ENCODE measurements around the gene GGT6.

GGT6 gene

DNA sequence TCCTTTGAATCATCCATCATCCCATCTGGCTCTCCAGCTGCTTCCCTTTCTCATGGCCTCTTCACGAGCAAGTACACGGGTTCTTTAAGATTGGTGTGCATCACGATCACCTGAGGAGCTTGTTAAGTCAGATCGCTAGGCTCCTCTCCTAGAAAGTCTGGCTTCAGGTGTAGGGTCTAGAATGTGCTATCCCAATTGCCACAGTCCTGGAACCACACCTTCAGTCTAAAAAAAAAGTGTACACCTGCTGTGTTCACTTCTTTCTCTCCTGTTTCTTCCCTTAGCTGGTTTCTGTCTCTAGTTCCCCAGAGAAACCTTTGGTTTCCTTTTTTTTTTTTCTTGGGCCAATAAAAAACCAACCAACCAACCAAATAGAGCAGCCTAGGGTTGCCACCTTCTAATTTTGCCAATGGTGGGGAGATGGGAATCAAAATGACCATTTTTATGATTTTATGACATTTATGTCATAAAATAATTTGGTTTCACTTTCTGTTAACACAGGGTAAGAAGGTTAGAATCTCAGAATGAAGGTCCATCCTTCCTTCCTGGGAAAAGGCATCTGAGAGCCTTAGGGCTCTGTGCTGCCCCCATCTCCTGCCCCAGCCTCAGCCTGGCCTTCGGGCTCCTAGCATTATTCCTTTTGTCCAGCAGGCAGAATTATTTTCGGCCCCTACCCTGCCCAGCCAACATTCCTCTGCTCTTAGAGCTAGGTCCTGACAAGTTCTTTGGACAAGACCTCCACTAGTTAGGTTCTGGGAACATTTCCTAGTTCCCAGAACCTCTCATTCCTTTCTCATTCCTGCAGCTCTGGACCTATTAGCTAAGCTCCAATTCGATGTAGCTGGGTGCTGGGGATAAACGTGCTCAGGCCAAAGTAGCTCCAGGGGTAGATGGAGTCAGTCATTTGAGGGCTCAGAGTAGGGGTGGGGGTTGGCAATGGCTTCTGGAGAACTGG, 1.9 kb upstream of the GGT6 start:
- no peak overlapping the region for H3K4me3 ChIP-seq
- no peak for TF ChIP-seq Cebpa-rat (IDR thresholded peaks at IDR 0.05)
- H3K9ac ChIP-seq: no peak overlapping the region
- H3K4me1 ChIP-seq: peaks cover 48% of the 10 kb centered on the region
- peak overlapping the region; percentile 71 for H3K4me2 ChIP-seq
- no peak overlapping the region for H3K27ac ChIP-seq
- no peaks in the 10 kb centered on the region for H4K20me1 ChIP-seq
- H3K36me3 ChIP-seq: no peaks in the 10 kb centered on the region
- H3K9me3 ChIP-seq: no peaks in the 10 kb centered on the region
- no peaks in the 10 kb centered on the region for H3K27me3 ChIP-seq

DNA sequence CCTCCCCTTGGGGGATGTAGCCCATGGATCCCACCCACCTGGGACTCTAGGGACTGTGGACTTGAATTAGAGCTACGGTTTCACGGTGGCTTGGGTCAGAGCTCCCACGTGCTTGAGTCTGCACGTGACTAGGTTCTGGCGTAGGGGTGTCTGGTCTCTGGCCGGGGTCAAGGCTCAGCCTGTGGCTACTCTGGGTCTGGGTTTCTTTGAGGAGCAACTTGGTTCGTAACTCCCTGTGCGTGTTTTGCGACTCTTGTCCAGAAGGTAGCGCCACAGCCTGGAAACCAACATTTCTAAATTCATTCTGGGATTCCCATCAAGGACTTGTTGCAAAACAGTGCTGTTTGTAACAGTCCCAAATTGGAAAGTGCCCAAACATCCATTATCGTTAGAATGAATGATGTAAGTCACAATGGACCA, 470 bp upstream of the GGT6 start:
- TF ChIP-seq Cebpa-rat (IDR thresholded peaks at IDR 0.05): no peak
- Histone ChIP-seq H4K20me1 (no peaks in the 10 kb centered on the region), H3K9ac (no peak overlapping the region)

GRCh38 chr17:4559966-4560365, 411 bp downstream of the GGT6 start:
- H3K4me1 ChIP-seq: peaks cover 50% of the 10 kb centered on the region
- TF ChIP-seq Cebpa-rat (IDR thresholded peaks at IDR 0.05): no peak
- no peaks in the 10 kb centered on the region for H3K27me3 ChIP-seq
- H3K9me3 ChIP-seq: no peaks in the 10 kb centered on the region
- H3K27ac ChIP-seq: no peak overlapping the region
- no peak overlapping the region for H3K9ac ChIP-seq
- no peak overlapping the region for H3K4me3 ChIP-seq
- H3K4me2 ChIP-seq: peak overlapping the region; percentile 59
- H4K20me1 ChIP-seq: no peaks in the 10 kb centered on the region
- H3K36me3 ChIP-seq: no peaks in the 10 kb centered on the region

More for the DNA sequence above, 470 bp upstream of the GGT6 start:
- Histone ChIP-seq H3K4me2 (peak overlapping the region; percentile 59), H3K36me3 (no peaks in the 10 kb centered on the region), H3K27me3 (no peaks in the 10 kb centered on the region), H3K9me3 (no peaks in the 10 kb centered on the region), H3K27ac (peak overlapping the region; percentile 30; the same call in 1 of the 2 replicates), H3K4me3 (no peak overlapping the region), H3K4me1 (peaks cover 53% of the 10 kb centered on the region)

DNA sequence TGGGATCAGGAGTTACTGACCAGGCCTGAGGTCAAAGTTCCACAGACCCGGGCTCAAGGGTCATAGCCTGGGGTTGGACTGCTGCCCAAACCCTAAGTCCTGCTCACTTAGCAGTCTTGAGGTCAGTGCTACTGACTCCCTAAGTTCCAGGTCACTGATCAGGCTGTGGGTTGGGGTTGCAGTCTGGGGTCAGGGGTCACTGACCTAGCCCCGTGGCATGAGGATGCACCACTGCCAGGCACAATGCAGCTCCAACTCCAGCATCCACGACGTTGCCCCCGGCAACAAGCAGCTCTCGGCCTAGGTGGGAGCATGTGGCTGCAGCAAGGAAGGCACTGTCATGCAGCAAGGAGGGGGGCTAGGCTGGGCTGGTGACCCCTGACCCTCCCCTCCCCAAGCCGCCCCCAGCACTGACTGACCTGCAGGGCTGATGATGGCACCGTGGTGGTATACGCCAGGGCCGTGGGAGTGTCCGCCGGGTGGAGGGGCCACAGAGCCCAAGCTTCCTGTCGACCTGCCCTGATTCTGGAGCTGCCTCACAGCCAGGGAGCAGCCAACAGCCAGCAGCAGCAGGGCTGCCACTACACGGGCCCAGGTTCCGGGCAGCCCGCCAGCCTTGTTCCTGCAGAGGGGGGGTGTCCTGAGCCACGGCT, 1.1 kb downstream of the GGT6 start:
- Histone ChIP-seq H3K9me3 (no peaks in the 10 kb centered on the region), H3K9ac (no peak overlapping the region), H3K27me3 (no peaks in the 10 kb centered on the region), H3K27ac (no peak overlapping the region), H3K4me1 (peaks cover 53% of the 10 kb centered on the region), H3K4me3 (no peak overlapping the region), H4K20me1 (peaks cover 5% of the 10 kb centered on the region; the same call in 1 of the 2 replicates), H3K4me2 (peak overlapping the region; percentile 59; the same call in 1 of the 2 replicates), H3K36me3 (no peaks in the 10 kb centered on the region; the same call in 1 of the 2 replicates)
- no peak for TF ChIP-seq Cebpa-rat (IDR thresholded peaks at IDR 0.05)

DNA sequence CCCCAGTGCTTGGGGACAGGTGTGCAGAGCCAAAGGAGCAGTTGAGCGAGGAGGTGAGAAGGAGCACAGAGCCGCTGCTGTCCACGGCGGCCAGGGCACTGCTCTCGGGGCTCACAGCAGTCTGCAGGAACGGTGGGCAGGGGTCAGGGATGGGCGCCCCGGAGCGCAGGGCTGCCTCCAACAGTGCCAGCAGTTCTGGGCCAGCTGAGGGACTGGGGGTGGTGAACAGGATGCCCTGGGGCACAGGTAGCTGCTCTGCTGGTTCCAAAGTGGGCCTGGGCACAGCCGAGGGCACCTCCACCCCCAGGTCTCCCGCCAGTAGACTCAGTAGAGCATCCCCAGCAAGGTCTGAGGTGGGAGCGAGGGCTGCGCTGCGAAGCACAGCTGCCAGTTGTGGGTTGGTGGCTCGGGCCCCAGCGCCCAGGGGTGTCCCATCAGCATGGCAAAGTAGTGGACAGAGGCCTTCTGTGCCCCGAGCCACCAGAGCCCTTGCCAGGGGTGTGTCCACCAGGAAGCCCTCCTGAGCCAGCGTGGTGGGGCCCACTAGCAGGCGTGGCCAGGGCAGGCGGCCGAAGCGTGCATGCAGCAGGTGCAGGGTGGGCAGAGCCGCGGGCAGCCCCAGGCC, 1.9 kb downstream of the GGT6 start:
- Histone ChIP-seq H3K4me3 (no peak overlapping the region), H3K9me3 (no peaks in the 10 kb centered on the region), H3K4me2 (no peak overlapping the region), H3K4me1 (peaks cover 61% of the 10 kb centered on the region), H4K20me1 (peaks cover 13% of the 10 kb centered on the region; the same call in 1 of the 2 replicates), H3K9ac (no peak overlapping the region), H3K27me3 (no peaks in the 10 kb centered on the region), H3K36me3 (peaks cover 7% of the 10 kb centered on the region), H3K27ac (no peak overlapping the region)
- TF ChIP-seq Cebpa-rat (IDR thresholded peaks at IDR 0.05): no peak

GRCh38 chr17:4557626-4558346, 2.6 kb downstream of the GGT6 start:
- Histone ChIP-seq H3K36me3 (peaks cover 14% of the 10 kb centered on the region), H3K4me3 (no peak overlapping the region), H3K4me2 (no peak overlapping the region), H3K9me3 (no peaks in the 10 kb centered on the region), H3K9ac (no peak overlapping the region), H3K4me1 (peaks cover 62% of the 10 kb centered on the region), H3K27ac (no peak overlapping the region), H3K27me3 (no peaks in the 10 kb centered on the region), H4K20me1 (peaks cover 18% of the 10 kb centered on the region; the same call in 1 of the 2 replicates)
- no peak for TF ChIP-seq Cebpa-rat (IDR thresholded peaks at IDR 0.05)

DNA sequence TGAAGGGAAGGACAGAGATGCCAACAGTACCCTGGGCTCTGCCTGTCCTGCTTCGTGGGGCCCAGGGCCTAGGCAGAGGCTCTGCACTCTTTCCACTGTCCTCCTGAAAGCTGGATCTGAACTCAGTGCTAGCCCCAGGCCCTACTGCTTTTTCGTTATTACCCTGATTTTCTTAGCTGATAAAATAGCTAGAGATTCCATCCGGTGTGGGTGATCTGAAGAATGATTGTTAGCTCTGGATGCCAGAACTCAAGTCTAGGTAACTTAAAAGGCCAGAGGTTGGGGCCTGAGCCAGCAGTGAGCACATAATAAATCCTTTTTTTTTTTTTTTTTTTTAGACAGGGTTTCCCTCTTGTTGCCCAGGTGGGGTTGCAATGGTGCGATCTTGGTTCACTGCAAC, 3.4 kb downstream of the GGT6 start:
- peaks cover 24% of the 10 kb centered on the region; the same call in 1 of the 2 replicates for H4K20me1 ChIP-seq
- no peak overlapping the region for H3K4me3 ChIP-seq
- peaks cover 22% of the 10 kb centered on the region for H3K36me3 ChIP-seq
- no peaks in the 10 kb centered on the region for H3K27me3 ChIP-seq
- no peak overlapping the region for H3K27ac ChIP-seq
- no peak for TF ChIP-seq Cebpa-rat (IDR thresholded peaks at IDR 0.05)
- no peak overlapping the region for H3K9ac ChIP-seq
- H3K9me3 ChIP-seq: no peaks in the 10 kb centered on the region
- no peak overlapping the region for H3K4me2 ChIP-seq
- peaks cover 54% of the 10 kb centered on the region for H3K4me1 ChIP-seq

DNA sequence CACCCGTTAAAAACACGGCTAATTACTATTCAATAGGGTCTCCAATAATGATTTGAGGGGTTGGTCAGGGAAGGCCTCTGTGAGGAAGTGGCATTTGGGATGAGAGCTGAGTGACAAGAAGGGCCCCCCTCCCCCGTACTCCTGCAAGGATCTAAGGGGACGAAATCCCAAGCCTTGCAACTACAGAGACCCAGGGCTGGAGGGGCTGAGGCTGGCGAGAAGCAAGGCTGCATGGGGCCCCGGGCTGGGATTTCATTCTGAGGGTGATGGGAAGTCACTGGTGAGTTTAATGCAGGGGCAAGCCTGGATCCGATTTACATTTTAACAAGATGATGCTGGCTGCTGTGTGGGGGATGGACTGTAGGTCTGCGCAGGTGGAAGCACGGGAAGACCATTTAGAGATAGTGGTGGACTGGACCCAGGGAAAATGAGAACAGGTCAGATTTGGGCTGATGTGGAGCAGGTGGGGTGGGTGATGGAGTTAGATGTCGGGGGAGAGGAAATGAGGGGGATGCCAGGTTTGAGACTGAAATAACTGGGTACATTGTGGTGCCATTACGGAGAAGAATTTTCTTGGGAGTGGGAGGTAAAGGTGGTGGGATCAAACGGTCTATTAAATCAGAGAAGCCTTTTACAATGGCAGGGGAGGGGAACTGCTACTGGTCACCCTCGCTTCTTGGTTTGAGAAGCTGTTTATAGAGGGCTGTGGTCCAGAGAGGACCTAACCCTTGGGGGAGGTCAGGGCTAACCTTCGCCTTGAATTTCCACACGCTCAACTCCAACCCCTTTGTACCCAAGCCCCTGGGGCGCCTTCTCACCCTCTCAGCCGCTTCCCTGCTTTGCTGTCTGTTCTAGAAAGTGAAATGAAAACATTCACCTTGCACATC, 4.3 kb downstream of the GGT6 start:
- peaks cover 32% of the 10 kb centered on the region; the same call in 1 of the 2 replicates for H4K20me1 ChIP-seq
- peak overlapping the region; percentile 98 for H3K4me2 ChIP-seq
- peaks cover 31% of the 10 kb centered on the region for H3K36me3 ChIP-seq
- TF ChIP-seq Cebpa-rat (IDR thresholded peaks at IDR 0.05): no peak
- H3K4me3 ChIP-seq: peak overlapping the region; percentile 80
- H3K9ac ChIP-seq: peak overlapping the region; percentile 90
- no peaks in the 10 kb centered on the region for H3K27me3 ChIP-seq
- H3K27ac ChIP-seq: peak overlapping the region; percentile 88
- no peaks in the 10 kb centered on the region for H3K9me3 ChIP-seq
- H3K4me1 ChIP-seq: peaks cover 45% of the 10 kb centered on the region
